ENCODE measurements around the gene EEFSEC.

Gene EEFSEC

DNA sequence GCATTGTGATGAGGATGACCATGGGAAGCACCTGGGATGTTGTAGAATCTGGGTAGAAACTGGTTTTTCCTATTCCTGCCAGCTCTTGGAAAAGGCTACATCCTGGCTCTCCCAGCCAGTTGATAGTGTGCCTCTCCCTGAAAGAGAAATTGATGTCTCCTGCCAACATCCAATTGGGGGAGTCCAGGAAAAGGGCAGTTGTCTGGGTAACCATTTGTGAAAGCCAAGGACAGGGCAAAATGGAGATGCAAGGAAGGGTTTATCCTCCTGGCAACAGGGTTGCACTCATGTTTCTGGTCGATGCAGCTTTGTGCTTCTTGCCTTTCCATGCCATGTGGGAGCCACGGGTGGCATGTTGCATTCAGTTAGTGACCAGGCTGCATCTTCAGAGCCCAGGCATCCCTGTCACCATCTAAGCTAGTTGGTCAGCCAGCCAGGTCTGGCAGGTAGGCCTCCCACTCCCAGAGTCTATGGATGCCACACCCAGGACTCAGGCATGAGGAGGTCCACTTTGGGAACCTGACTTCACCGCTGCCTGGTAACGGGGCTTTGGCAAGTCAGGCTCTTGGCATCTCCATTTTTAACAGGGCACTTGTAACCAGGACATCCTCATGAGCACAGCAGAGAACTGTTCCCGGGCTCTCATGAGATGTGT, 159.9 kb downstream of the EEFSEC start:
- no peak for DNase-seq (ENCODE audit: low read depth in 2 of 2, low spot score in 1 of 2)

DNA sequence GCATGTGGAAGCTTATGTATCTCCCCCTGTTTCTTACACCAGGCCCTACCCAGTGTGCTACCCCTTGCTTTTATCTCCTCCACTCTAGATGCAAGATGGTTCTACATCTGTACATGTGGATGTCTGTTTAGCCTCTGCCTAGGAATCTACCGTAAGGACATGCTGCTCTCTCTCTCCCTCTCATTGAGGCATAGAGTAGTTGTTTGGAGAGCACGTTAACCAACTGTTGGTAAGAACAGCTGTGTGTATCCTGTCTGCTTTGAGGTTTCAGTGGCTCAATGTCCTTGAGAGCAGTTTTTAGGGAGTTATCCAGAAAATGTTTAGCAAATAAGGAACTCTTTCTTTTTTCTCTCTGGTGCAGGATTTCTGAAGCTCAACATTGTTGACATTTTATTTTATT, 160.7 kb downstream of the EEFSEC start:
- no peak for DNase-seq (ENCODE audit: low read depth in 2 of 2, low spot score in 1 of 2)

DNA sequence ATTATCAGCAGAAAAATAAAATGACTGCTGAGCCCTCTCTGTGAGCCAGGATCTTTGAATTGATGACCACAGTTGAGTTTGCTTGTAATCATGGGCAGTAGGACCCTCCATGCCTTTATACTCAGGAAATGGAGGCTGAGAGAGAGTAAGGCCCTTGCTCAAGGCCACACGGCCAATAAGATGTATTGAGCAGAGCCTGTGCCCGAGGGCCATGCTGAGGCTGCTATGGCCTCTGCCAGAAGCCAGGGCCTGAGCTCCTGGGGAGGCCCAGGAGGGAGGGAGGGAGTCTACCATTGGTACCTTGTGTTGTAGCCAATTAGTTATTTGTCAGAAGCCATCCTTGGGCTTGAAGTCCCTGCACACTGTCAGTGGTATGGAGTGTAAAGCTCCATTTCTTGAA, 162.0 kb downstream of the EEFSEC start:
- DNase-seq (ENCODE audit: low read depth in 2 of 2, low spot score in 1 of 2) = no peak

DNA sequence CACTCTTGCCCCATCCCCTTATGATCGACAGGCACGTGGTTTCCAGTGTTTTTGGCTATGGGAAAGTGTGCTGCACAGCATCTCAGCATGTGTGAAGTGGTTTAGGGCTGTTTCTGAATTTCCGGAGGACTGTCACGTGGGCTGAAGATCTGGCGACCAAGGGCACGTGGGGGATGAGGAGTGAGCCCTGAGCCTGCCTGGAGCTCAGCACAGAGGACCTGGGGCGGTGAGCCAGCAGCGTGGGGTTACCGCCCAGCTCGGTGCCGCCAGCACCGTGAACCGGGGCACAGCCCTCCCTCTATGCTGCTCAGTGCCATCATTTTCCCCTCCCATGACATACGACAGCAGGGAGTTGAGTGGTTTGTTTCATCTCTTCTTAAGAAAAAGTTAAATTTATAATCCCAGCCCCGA, 163.2 kb downstream of the EEFSEC start:
- DNase-seq (ENCODE audit: low read depth in 2 of 2, low spot score in 1 of 2) = peak; percentile 19 to 49

DNA sequence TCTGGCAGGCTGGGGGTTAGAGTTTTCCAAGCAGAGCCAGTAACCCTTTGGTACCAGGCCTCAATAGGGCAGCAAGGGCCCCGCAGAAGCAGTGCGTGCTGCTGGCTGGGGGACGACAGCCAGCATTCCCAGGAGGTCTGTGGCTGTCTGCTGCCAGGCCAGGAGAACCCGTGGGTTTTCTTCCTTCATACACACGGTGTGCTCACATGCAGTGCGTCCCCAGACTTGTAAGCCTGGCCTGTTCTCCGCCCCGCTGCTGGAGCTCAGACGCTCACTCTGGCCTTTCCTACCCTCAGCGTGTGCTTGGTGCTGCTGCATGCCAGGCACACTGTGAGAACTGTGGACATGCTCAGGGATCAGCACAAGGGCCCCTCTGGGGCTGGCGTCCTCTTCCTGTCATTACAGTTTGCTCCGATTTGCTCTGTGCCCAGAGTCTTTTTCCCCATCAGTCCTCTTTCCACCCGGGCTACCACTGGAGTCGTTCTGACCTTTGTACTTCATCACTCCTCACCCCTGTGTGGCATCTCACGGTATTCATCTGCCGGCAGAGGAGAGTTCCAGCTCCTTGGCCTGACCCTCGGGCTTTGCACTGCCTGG, 163.9 kb downstream of the EEFSEC start:
- DNase-seq (ENCODE audit: low read depth in 2 of 2, low spot score in 1 of 2) = no peak

DNA sequence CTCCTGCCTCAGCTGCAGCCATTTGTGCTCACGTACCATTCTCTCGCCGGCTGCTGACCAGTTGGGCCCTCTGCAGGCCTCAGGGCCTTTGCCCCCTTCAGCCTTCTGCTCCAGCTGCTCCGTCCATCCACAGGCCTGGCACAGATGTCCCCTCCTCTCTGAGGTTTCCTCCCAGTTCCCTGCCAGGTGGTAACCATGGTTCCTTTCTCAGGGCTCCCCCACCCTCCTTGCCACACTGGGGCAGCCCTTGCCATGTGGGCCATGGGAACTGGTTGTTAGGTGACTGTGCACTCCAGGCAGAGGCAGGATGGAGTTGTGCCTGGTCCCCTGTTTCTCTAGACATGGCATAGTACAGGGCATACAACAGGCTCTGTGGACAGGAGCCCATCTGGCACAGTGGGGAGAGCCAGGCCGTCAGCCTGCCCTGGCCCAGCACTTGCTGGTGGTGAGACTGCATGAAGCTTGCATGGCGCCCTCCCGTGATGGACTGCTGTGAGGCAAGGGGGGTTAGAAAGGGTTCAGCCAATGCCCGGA, 164.5 kb downstream of the EEFSEC start:
- DNase-seq (ENCODE audit: low read depth in 2 of 2, low spot score in 1 of 2) = no peak

DNA sequence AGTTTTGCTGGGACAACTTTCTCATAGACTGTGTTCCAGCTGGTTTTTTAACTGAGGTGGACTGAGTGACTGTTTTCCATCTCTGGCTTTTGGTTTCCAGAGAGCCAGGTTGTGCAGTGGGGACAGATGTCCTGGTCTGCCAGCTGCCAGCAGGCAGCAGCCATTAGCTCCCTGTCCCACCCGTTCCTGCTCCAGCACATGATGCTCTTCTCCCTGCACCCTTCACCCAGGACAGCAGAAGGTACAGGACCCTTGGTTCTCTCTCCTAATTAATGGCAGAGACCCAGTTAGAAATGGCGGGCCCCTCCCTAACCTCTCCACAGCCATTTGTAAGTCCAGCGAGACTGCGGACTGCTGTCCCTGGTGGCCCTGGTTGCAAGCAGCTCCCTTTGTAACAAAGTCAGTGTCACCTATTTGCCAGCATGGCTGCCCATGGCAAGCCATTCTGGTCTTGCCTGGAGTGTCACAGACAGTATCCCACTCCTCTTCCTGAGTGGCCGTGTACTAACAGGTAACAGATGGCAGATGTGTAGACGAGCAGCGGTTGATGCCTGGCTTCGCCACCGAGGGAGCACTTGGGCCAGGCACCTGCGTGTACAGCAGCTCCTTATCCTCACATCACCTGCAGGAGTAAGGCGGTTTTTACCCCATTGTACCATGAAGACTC, 165.1 kb downstream of the EEFSEC start:
- no peak for DNase-seq (ENCODE audit: low read depth in 2 of 2, low spot score in 1 of 2)

DNA sequence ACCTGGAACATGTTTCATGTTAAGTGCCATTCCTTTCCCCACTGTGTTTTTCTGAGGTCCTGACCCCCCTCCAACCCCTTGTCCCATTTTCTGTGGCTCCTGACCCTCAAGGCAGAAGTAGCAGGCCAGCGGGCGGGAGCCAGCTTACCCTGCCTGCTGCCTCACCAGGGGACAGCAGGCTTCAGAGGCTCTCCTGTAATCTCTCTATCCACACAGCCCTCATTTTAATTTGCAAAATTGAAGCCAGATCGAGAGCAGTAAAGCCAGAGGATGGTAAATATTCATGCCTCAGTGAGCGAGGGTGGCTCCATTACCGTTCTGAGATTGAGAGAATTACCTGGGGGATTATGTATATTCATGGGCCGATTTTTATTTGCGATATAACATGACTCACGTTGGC, 165.8 kb downstream of the EEFSEC start:
- no peak for DNase-seq (ENCODE audit: low read depth in 2 of 2, low spot score in 1 of 2)

DNA sequence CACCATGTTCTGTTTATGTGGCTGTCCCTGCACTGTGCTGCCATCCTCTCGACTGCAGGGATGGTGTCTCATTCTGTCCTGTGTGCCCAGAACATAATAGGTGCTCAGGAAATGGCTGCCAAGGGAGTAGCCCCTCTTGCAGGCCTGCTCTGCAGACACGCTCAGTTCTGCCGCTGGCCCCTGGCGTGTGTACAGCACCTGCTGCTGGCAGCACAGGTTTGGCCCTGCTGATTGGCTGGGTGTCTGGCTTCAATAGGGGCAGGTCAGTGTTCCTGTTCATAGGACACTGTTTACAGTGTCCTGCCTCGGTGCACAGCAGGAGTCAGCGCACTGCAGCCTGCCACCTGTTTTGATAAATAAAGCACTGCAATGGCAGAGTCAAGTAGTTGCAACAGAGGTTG, 166.5 kb downstream of the EEFSEC start:
- DNase-seq (ENCODE audit: low read depth in 2 of 2, low spot score in 1 of 2) = no peak

DNA sequence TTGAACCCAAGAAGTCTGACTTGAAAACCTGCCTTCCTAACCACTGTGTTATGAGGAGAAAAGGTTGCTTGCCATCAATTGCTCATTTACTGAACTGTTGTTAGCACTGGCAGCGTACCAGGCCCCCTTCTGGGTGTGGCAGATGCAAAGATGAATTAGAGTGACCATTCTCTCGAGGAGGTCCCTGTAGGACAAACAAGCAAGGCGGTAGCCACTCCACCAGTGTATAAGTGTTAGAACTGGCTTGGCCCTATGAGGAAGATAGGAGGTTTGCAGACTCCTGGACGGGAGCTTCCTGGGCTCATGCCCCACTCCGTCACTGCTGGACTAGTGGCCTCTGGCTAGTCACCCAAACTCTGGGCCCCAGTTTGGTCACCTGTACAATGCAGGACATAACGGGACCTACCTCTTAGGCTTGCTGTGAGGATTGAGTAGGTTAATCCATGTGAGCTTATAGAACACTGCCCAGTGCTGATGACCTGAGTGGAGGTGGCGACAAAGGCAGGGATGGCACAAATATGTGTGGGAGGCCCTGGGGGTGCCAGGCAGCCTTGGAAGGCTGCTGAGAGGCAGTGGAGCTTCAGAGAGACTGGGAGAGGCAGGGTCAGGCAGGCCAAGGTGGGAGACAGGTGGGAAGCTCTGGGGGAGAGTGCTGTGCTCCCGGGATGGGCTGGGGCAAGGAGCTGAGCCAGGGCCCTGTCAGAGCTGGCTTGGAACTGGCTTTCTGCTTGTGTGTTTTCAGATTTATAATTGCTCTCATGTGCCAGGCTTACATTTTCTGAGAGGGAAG, 167.5 kb downstream of the EEFSEC start:
- DNase-seq (ENCODE audit: low read depth in 2 of 2, low spot score in 1 of 2) = no peak

DNA sequence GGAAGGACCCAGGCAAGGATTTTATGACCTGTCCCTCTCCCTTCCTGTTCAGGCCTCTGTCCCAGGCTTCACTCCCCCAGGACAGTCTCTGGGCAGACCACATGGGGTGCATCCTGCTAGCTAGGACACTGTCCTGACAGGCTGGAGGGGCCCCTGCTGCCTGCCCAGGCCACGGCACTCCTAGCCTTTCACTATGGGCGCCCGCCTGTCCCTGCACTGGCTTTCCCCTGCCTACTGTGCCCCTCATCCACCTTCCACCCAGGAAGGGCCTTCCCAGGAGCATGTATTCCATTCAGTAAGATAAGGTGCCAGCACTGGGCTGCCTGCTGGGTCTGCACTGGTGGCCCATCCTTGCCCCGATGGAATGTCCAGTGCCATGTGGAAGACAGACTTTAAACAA, 168.1 kb downstream of the EEFSEC start:
- no peak for DNase-seq (ENCODE audit: low read depth in 2 of 2, low spot score in 1 of 2)

DNA sequence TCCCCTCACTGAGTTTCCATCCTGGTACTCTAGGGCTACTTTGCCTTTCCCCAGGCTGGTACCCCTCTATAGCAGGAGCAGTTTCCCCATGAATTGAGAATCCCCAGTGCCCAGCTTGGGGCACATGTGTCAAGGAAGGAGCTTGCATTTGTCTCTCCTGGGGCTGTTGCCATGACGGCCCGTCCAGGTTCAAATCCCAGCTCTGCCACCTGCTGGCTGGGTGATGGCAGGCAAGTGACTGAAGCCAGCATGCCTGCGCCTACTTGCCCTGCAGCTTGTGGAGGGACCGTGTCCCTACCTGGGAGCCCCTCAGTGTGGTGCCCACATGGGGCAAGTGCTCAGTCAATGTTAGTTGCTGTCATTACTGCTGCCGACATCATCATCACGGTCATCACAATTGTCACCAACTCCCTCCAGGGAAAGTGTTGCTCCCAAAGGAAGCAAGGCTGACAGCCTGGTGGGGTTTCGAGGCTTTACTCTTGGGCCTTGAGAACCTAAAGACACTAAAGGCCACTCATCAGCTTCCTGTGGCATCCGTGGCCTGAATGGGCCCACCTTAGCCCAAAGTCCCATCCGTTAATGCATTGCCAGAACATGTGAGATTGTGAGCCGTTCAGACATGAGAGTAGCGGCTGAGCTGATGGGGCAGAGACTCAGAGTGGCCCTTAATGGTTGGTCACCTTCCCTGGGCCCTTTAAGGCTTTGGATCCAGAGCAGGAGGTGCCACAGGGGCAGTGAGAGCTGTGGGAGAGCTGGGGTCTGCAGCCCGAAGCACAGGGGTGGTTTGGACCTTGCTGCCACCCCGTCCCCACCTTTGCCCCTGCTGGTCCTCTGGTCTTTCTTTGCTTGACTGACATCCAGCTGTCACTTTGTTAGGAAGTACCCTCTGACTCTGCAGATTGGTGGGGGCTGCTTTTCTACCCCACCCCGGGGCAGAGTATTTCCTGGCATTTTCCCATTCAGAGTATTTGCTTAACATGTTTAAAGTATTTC, 169.0 kb downstream of the EEFSEC start:
- DNase-seq (ENCODE audit: low read depth in 2 of 2, low spot score in 1 of 2) = peak in 1 of 2 donors; percentile 29

DNA sequence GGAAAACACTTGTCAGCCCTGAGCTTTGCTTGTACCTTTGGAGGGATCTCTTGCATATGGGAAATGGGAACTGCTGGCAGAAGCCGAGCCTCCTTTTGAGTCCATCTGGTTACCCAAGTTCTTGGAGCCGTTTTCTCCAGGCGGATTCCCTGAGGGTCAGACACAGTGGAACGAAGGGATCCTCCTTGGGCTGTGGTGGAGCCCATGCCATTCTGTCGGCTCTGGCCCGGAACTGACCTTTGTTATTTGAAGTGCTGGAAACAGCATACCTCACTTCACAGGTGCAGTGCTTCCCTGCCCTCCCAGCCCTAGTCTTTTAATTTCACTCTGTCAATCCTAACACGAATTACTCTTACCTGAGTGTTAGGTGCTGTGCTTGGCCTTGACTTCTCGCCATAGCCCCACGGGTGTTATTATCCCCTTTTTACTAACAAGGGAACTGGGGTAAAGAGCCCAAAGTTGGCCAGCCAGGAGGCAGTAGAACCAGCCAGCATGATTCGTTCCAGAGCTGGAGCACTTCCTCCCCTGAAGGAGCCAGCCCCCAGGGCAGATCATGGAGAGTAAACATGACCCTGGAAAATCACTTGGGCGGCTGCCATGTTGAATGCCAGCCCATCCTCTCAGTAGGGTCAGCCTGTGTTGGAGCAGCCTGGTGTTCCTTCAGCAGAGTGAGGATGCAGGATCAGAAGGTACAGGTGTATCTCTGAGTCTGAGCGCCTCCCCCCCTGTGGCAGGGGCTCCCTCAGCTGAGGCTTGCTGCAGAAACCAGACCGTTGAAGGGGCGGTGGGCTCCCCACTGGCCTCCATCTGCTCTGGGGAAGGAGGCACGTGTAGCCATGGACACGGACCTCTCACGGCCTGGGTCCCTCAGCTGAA, 170.2 kb downstream of the EEFSEC start:
- no peak for DNase-seq (ENCODE audit: low read depth in 2 of 2, low spot score in 1 of 2)

DNA sequence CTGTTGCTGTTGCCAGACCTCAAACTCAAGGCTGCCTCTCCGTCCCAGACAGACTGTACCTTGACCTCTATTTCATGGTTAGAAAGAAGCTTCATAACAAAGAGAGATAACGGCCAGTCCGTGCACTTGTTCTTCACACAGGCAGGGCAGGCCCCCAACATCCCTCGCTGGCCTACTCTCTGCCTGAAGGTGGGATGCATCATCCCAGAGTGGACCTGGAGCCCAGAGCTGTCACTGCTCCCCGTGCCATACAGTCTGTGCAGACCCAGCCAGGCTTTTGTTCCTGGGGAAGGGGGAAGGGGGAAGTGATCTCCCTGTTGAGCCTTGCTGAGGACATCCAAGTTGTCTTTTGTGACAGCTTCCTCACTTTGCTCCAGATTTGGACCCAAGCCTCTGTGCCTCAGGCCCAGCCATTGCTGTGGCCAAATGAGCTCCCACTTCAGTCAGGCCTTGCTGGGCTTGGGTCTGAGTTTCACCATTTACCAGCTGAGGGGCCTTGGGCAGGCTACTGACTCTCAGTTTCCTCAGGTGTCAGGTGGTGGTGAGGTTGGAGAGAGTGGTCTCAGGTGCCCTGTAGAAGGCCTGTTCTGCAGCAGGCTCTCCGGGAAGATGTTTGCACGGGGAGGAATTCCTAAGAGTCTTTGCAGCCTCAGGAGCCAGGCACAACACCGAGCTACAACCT, 171.8 kb downstream of the EEFSEC start:
- no peak for DNase-seq (ENCODE audit: low read depth in 2 of 2, low spot score in 1 of 2)

DNA sequence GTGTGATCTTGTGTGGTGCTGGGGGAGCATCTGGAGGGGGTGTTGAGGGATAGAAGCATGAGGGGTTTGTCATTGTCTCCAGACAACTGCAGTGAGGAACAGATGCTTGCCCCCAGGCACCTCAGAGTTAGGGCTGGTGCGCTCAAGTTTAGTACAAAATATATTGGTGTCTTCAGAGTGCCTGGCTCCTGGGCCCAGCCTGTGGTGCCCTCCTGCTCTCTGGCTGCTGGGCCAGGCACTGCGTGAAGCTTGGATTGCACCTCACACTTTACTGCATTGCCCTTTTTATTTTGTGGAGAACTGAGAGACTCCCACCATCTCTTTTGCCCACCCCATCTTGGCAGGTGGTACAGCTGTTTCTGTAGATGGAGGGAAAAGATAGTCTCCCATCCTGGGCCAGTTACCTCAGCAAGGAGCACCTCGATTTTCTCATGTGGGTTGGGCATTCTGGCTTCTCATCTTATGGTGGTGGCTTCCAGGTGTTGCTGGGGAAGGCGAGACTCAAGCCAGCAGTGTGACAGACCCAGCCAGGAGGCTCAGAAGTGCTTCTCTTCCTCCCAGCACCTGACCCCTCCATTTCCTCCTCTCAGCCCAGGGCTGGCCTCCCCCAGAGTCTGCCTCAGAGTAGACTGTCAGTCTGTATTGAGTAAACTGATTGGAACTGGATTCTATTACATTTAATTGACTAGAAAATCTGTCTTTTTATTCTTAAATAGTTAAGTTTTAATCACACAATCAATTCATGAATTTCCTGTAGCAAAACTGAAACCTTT, 173.0 kb downstream of the EEFSEC start:
- DNase-seq (ENCODE audit: low read depth in 2 of 2, low spot score in 1 of 2) = no peak

DNA sequence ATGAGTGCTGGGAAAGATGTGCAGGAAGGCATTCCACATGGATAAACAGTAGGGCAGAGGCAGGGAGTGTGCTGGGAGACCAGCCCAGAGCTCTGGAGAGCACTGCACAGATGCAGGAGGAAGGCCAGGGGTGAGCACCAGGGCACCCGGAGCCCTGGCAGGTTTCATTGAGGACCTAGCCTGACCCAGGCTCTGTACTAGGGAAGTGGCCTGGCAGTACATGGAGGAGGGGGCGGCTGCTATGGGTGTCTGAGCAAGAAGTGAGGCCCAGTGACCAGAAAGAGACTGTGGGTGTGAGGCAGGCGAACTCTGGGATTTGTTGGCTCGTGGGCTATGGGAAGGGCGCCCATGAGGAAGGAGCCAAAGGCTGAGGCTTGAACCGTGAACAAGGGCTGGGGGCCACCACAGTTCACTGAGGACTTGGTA, 174.3 kb downstream of the EEFSEC start:
- no peak for DNase-seq (ENCODE audit: low read depth in 2 of 2, low spot score in 1 of 2)

DNA sequence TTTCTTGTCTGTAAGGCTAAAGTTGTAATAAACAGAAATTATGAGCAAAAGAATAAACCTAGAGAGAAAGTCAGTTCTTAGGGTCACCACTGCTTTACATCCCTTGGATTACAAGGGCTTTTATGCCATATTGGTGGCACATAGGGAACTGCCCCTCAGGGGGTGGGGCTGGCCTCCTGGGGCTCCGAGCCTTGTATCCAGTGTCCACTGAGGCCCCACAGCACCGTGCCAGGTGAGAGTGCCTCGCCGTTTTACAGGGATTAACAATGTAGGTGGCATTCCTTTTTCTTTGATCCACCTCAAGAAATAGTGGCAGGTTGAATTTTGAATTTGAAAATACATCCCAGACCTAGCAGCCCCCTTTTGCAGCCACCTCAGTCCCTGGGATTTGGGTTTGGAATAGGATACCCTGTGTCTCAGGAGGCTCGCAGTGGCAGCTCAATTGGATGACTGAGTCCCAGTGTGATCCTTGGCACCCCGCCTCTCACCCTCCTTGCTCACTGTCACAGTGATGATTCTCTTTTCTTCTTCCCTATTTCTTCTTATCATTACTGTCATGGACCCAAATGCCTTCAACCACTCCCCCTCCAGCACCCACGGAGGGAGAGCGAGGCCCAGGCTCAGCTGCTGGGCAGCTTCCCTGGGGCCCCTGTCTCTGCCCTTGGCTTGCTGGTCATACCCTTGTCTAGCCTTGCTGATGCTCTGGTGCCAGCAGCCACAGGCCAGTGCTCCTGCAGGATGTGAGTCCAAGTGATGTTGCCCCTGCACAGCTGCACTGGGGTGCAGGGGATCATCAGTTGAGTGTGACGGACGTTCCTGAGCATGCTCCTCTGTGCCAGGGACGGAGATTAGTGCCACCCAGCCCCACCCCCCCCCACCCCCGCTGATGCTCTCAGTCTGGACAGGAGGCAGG, 175.5 kb downstream of the EEFSEC start:
- DNase-seq (ENCODE audit: low read depth in 2 of 2, low spot score in 1 of 2) = no peak

All from stimulated activated CD8-positive, alpha-beta memory T cell treated with anti-CD3 and anti-CD28 coated beads, Interleukin-4, amount 100 ng/mL, for 1 hour (primary cell).